ENCODE results near the gene OR2A12.

- no peak for TF ChIP-seq CTCF (IDR thresholded peaks at IDR 0.05)
- no peak for TF ChIP-seq POLR2AphosphoS5 (IDR thresholded peaks at IDR 0.05; ENCODE audit: insufficient read depth in 1 of 2, low read depth in 1 of 2)
- TF ChIP-seq POLR2A (IDR thresholded peaks at IDR 0.05): no peak
Measured at GRCh38 chr7:144134116-144134515, 48.0 kb downstream of the OR2A12 start.
